Endothelial cell of umbilical vein (primary cell): Measurements from ENCODE around the gene GNPDA1. TPM values are rescaled to one million over a fixed set of nuclear protein-coding genes. Genes with fewer than 3 reads are reported as not detected.

Source experiments
- BruUV-seq: library from RNA; stranded (reverse); fragments of 400-500 nt; replicated peaks from 2 replicates; lab custom pipeline; 2021; lab: Mats Ljungman, UMichigan
- CTCF ChIA-PET: fragments of 300-600, 350-600 bp; sonication (Branson Sonifier 250); formaldehyde crosslinking; loops from one replicate; lab custom pipeline; 2021; ENCODE audit warnings: antibody characterized with exemption, inconsistent platforms; lab: Charles Lee
- POLR2A ChIA-PET: fragments of 300-600, 350-600 bp; sonication (Branson Sonifier 250); formaldehyde crosslinking; loops from one replicate; lab custom pipeline; 2021; ENCODE audit warnings: antibody characterized with exemption, inconsistent platforms; lab: Charles Lee
- DNase-seq: peaks from one replicate; pipeline ENCODE4 v3.0.0-alpha.2; 2011; ENCODE audit warnings: low read depth, low spot score
- FAIRE-seq: peaks from 2 replicates; lab custom pipeline; 2011; peaks lifted over from hg19 to GRCh38; lab: Jason Lieb, UNC
- H2AFZ ChIP-seq: 2 replicates; pipeline ENCODE4 v1.6.0; 2012; ENCODE audit warnings: low read depth, low read length, control low read depth, inconsistent platforms
- H3K27ac ChIP-seq: 2 replicates; pipeline ENCODE4 v1.5.1; 2011; ENCODE audit warnings: low read depth, mild to moderate bottlenecking, control low read depth, low read length, moderate library complexity; ENCODE audit not compliant: insufficient read depth
- H3K27me3 ChIP-seq, 2 experiments: 2 replicates each; pipeline versions ENCODE4 v1.6.0 to v1.6.1; 2011; ENCODE audit warnings: low read length in 2 of 2, mixed read lengths in 1 of 2; ENCODE audit not compliant: control insufficient read depth in 2 of 2, insufficient read depth in 2 of 2
- H3K36me3 ChIP-seq, 2 experiments: 2 replicates in 1 of 2; 3 replicates in 1 of 2; pipeline ENCODE4 v1.5.1; 2011; ENCODE audit warnings: low read length in 2 of 2, mild to moderate bottlenecking in 1 of 2, moderate library complexity in 1 of 2; ENCODE audit not compliant: control insufficient read depth in 2 of 2, insufficient read depth in 2 of 2; ENCODE audit errors: extremely low read depth in 1 of 2
- H3K4me1 ChIP-seq: 3 replicates; pipeline ENCODE4 v1.5.1; 2011; ENCODE audit warnings: mild to moderate bottlenecking, low read length; ENCODE audit not compliant: control insufficient read depth, insufficient read depth; ENCODE audit errors: extremely low read depth
- H3K4me2 ChIP-seq: 2 replicates; pipeline ENCODE4 v1.6.1; 2011; ENCODE audit warnings: low read length, control low read depth, mixed read lengths; ENCODE audit not compliant: insufficient read depth
- H3K4me3 ChIP-seq, 3 experiments: fragments of 200-600 bp in 1 of 3; sonication (generic), shearing (Covaris generic) in 1 of 3; replicated peaks in 1 of 3; 2 replicates each; pipeline ENCODE4 v1.5.1; 2011 to 2016; ENCODE audit warnings: control low read depth in 3 of 3, low read length in 3 of 3, mild to moderate bottlenecking in 2 of 3, inconsistent platforms in 1 of 3, low read depth in 1 of 3, moderate library complexity in 1 of 3; ENCODE audit not compliant: insufficient read depth in 1 of 3
- H3K79me2 ChIP-seq: 2 replicates; pipeline ENCODE4 v1.6.0; 2012; ENCODE audit warnings: low read length, inconsistent platforms; ENCODE audit not compliant: control insufficient read depth, insufficient read depth
- H3K9ac ChIP-seq: replicated peaks from 2 replicates; pipeline ENCODE3; 2011; ENCODE audit warnings: low read length, control low read depth; ENCODE audit not compliant: insufficient read depth; ENCODE audit errors: extremely low read depth
- H3K9me1 ChIP-seq: replicated peaks from 3 replicates; pipeline ENCODE4 v1.6.0; 2011; ENCODE audit warnings: mild to moderate bottlenecking, low read length; ENCODE audit not compliant: control insufficient read depth, insufficient read depth; ENCODE audit errors: extremely low read depth
- H3K9me3 ChIP-seq: replicated peaks from 2 replicates; pipeline ENCODE4 v1.5.1; 2012; ENCODE audit warnings: low read length, inconsistent platforms; ENCODE audit not compliant: control insufficient read depth, insufficient read depth
- H4K20me1 ChIP-seq: replicated peaks from 2 replicates; pipeline ENCODE3; 2011; ENCODE audit warnings: mild to moderate bottlenecking, low read length; ENCODE audit not compliant: control insufficient read depth, insufficient read depth; ENCODE audit errors: extremely low read depth
- GATA2 ChIP-seq: IDR thresholded peaks from 2 replicates; pipeline ENCODE4 v1.7.0; 2011; ENCODE audit warnings: low read depth, mild to moderate bottlenecking, moderate library complexity, mixed read lengths, low read length; ENCODE audit not compliant: insufficient read length, insufficient read depth
- MAX ChIP-seq: IDR thresholded peaks from 2 replicates; pipeline ENCODE4 v1.6.1; 2011; ENCODE audit not compliant: insufficient read depth, insufficient read length
- MYC ChIP-seq: IDR thresholded peaks from one replicate; pipeline ENCODE4 v1.6.1; 2011; ENCODE audit warnings: mild to moderate bottlenecking, low read depth, low read length
- POLR2A ChIP-seq: IDR thresholded peaks from 2 replicates; pipeline ENCODE4 v1.6.1; 2012; ENCODE audit warnings: low read depth, mild to moderate bottlenecking, control low read depth, low read length
- POLR2AphosphoS5 ChIP-seq: IDR thresholded peaks from 2 replicates; pipeline ENCODE4 v1.6.1; 2012; ENCODE audit warnings: low read depth, mild to moderate bottlenecking, control low read depth, low read length, moderate library complexity; ENCODE audit not compliant: insufficient read depth
- dilution Hi-C: fragments of 300-500 bp; cut with MboI; formaldehyde crosslinking; loops from one replicate; pipeline ENCODE4 v1.15.0; 2019; ENCODE audit warnings: low sequenced_read_pairs; ENCODE audit not compliant: extremely low pct_ligation_motif_present
- intact Hi-C: fragments of 100-400 bp; cut with micrococcal nuclease; formaldehyde crosslinking; loops from one replicate; pipeline ENCODE4 v1.10.0; 2022
- polyA plus RNA-seq, 4 experiments: library from polyadenylated mRNA; depleted of rRNA in 3 of 4; stranded (reverse) in 3 of 4; unstranded in 1 of 4; fragments of >200 nt; gene quantifications; 2 replicates each; pipeline versions ENCODE4 v1.2.1 to v1.2.3, GENCODE V29; 2011 to 2012; ENCODE audit warnings: missing spikeins in 1 of 4
- total RNA-seq: library from RNA; stranded (reverse); gene quantifications from 2 replicates; pipeline ENCODE4 v1.2.3, GENCODE V29; 2021
- TF ChIP-seq, protein P1 (sequence below), 2 donors: IDR thresholded peaks; 1 replicate in 1 of 2; 2 replicates in 1 of 2; pipeline ENCODE4 v1.5.1; 2011; ENCODE audit warnings: low read length in 2 of 2, mild to moderate bottlenecking in 2 of 2, moderate library complexity in 2 of 2, control low read depth in 1 of 2, inconsistent platforms in 1 of 2, low read depth in 1 of 2; ENCODE audit not compliant: insufficient read depth in 1 of 2; ENCODE audit errors: extremely low read depth in 1 of 2

The GNPDA1 gene
- total and polyA plus RNA-seq, 2 donors (not counting 3 experiments of a cell fraction or from before 2014, with no cell fraction given): 22.5 to 49.3 TPM

GRCh38 chr5:142024771-142025304, 12.0 kb upstream of the GNPDA1 start:
- Histone ChIP-seq H3K9me3 (no peaks in the 10 kb centered on the region), H3K79me2 (no peaks in the 10 kb centered on the region), H3K4me2 (peak overlapping the region; percentile 84), H3K36me3 (no peaks in the 10 kb centered on the region), H3K9me1 (no peaks in the 10 kb centered on the region), H3K9ac (peak overlapping the region; percentile 70), H4K20me1 (no peaks in the 10 kb centered on the region), H2AFZ (peak overlapping the region; percentile 94), H3K27ac (peak overlapping the region; percentile 59), H3K4me1 (peaks cover 8% of the 10 kb centered on the region), H3K4me3 (peak overlapping the region; percentile 21 to 64 (median 28)), H3K27me3 (no peaks in the 10 kb centered on the region)
- ChIA-PET POLR2A (no interaction called here), CTCF (interaction anchor here (1.5 to 2.2 kb wide), 3 partner anchors 8 to 13 kb away, joined by 6 to 10 read pairs (median 8); no protein-coding TSS in a partner anchor)
- TF ChIP-seq MAX (no peak), MYC (no peak), GATA2 (no peak), POLR2A (peak; percentile 73), POLR2AphosphoS5 (peak; percentile 54)
- TF ChIP-seq, protein P1, sequence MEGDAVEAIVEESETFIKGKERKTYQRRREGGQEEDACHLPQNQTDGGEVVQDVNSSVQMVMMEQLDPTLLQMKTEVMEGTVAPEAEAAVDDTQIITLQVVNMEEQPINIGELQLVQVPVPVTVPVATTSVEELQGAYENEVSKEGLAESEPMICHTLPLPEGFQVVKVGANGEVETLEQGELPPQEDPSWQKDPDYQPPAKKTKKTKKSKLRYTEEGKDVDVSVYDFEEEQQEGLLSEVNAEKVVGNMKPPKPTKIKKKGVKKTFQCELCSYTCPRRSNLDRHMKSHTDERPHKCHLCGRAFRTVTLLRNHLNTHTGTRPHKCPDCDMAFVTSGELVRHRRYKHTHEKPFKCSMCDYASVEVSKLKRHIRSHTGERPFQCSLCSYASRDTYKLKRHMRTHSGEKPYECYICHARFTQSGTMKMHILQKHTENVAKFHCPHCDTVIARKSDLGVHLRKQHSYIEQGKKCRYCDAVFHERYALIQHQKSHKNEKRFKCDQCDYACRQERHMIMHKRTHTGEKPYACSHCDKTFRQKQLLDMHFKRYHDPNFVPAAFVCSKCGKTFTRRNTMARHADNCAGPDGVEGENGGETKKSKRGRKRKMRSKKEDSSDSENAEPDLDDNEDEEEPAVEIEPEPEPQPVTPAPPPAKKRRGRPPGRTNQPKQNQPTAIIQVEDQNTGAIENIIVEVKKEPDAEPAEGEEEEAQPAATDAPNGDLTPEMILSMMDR (IDR thresholded peaks at IDR 0.05; ENCODE audit: extremely low read depth in 1 of 2, insufficient read depth in 1 of 2, low read depth in 1 of 2, low read length in 2 of 2): no peak
- dilution Hi-C loops (no loop called here), intact Hi-C loops (loop anchor here (1.0 kb wide), 1 partner anchor 10 kb away; no protein-coding TSS in a partner anchor)
- BruUV-seq: no TSS peak
- FAIRE-seq (peak; percentile 83), DNase-seq (peak; percentile 80)
